K562 (cell line): Measurements from ENCODE around the gene CFAP90. TPM values are rescaled to one million over a fixed set of nuclear protein-coding genes. Genes with fewer than 3 reads are reported as not detected.

Experiments used
- ARID3B ChIP-seq: fragments of 250-450 bp; sonication (Bioruptor Pico); IDR thresholded peaks from 2 replicates; pipeline ENCODE4 v1.4.0; 2020; ENCODE audit warnings: borderline replicate concordance
- EHMT2 ChIP-seq: fragments of 450-650 bp; IDR thresholded peaks from 2 replicates; pipeline ENCODE4 v1.6.1; 2018; ENCODE audit warnings: antibody characterized with exemption
- HIVEP1 ChIP-seq: fragments of 250-450 bp; sonication (Bioruptor Pico); IDR thresholded peaks from 2 replicates; pipeline ENCODE4 v1.4.0; 2020; ENCODE audit warnings: mild to moderate bottlenecking
- KLF10 ChIP-seq: fragments of 250-450 bp; sonication (Bioruptor Pico); IDR thresholded peaks from 2 replicates; pipeline ENCODE4 v1.6.1; 2021; ENCODE audit warnings: matching md5 sums
- LEF1 ChIP-seq: fragments of 450-650 bp; IDR thresholded peaks from 2 replicates; pipeline ENCODE4 v1.6.1; 2016; ENCODE audit warnings: mild to moderate bottlenecking
- MIER1 ChIP-seq: fragments of 450-650 bp; IDR thresholded peaks from 2 replicates; pipeline ENCODE4 v1.6.1; 2016; ENCODE audit warnings: antibody characterized with exemption, mild to moderate bottlenecking, low read depth
- NCOA4 ChIP-seq: fragments of 450-650 bp; IDR thresholded peaks from 2 replicates; pipeline ENCODE4 v1.6.1; 2018; ENCODE audit warnings: mild to moderate bottlenecking; ENCODE audit not compliant: partially characterized antibody
- NKRF ChIP-seq: fragments of 450-650 bp; IDR thresholded peaks from 2 replicates; pipeline ENCODE4 v1.6.1; 2016; ENCODE audit warnings: borderline replicate concordance
- OTX1 ChIP-seq: fragments of 450-650 bp; formaldehyde crosslinking; IDR thresholded peaks from 2 replicates; pipeline ENCODE4 v1.4.0; 2022; ENCODE audit warnings: mild to moderate bottlenecking
- SREBF2 ChIP-seq: sonication (generic); formaldehyde crosslinking; IDR thresholded peaks from 2 replicates; pipeline ENCODE4 v1.4.0; 2020; ENCODE audit warnings: mild to moderate bottlenecking, missing genetic modification reagents
- polyA plus RNA-seq, 8 experiments: library from polyadenylated mRNA; depleted of rRNA in 4 of 8; stranded (reverse) in 5 of 8; unstranded in 3 of 8; fragments of >200 nt; fragmentation: Nextera tagmentation in 2 of 8; fragmentation: Illumina TruSeq in 1 of 8; extraction: Ambion mirVana in 2 of 8; extraction: Trizol in 1 of 8; gene quantifications; 2 replicates each; pipeline versions ENCODE4 v1.2.1 to v1.2.3, GENCODE V29; 2011 to 2014; ENCODE audit warnings: inconsistent platforms in 1 of 8, missing spikeins in 1 of 8
- total RNA-seq, 7 experiments: library from RNA; depleted of rRNA in 6 of 7; stranded (reverse); fragments of >200 nt in 6 of 7; fragmentation: Illumina TruSeq in 2 of 7; extraction: Trizol in 2 of 7; gene quantifications; 2 replicates each; pipeline versions ENCODE4 v1.2.1 to v1.2.3, GENCODE V29; 2011 to 2021; ENCODE audit warnings: low replicate concordance in 1 of 7

Gene CFAP90
- total and polyA plus RNA-seq, 9 of the 15 experiments (the other 6 are each of a cell fraction or from before 2014, with no cell fraction given) = not detected

GRCh38 chr5:7868427-7868772 lies 17.5 kb upstream of the CFAP90 start (continued):
- peak; percentile 78; the same call in 1 of the 2 replicates for TF ChIP-seq NKRF
- TF ChIP-seq OTX1 = peak; percentile 60; the same call in 1 of the 2 replicates
- TF ChIP-seq HIVEP1 = 0 out of 2 replicates have a peak, but pooled peaks have one; percentile 29
- no peak for TF ChIP-seq MIER1
- no peak for TF ChIP-seq EHMT2
- TF ChIP-seq KLF10 (CRISPR knock-in tag) = no peak
- TF ChIP-seq ARID3B (CRISPR knock-in tag) = no peak
- TF ChIP-seq NCOA4 = no peak
- TF ChIP-seq LEF1 = no peak
- no peak for TF ChIP-seq SREBF2
